ENCODE data around the gene FIBIN.
"Not testable (repeated sequence)": the region's sequence is repeated elsewhere in the genome, so short reads cannot be mapped to it uniquely, and the experiment has no call there.

FIBIN gene

GRCh38 chr11:26983645-26984044, 10.3 kb upstream of the FIBIN start:
- no peak for DNase-seq

- no peak for DNase-seq
Observed at GRCh38 chr11:26985470-26985869, 8.4 kb upstream of the FIBIN start.

GRCh38 chr11:26985943-26986342, 8.0 kb upstream of the FIBIN start:
- DNase-seq = no peak

- DNase-seq = no peak
Observed at GRCh38 chr11:26987272-26987671, 6.6 kb upstream of the FIBIN start.

- DNase-seq = no peak
Observed at GRCh38 chr11:26987731-26988130, 6.2 kb upstream of the FIBIN start.

- DNase-seq = no peak
Observed at GRCh38 chr11:26992031-26992541, 1.8 kb upstream of the FIBIN start.

GRCh38 chr11:26994631-26995095, 751 bp downstream of the FIBIN start:
- DNase-seq = no peak

GRCh38 chr11:26995701-26996460, 2.0 kb downstream of the FIBIN start:
- no peak for DNase-seq

GRCh38 chr11:26997378-26997777, 3.5 kb downstream of the FIBIN start:
- no peak for DNase-seq

GRCh38 chr11:27001136-27001730, 7.3 kb downstream of the FIBIN start:
- not testable (repeated sequence) for DNase-seq

- DNase-seq = no peak
Observed at GRCh38 chr11:27002431-27002830, 8.5 kb downstream of the FIBIN start.

GRCh38 chr11:27002838-27003237, 8.9 kb downstream of the FIBIN start:
- DNase-seq = no peak

GRCh38 chr11:27004103-27004502, 10.2 kb downstream of the FIBIN start:
- DNase-seq = no peak

- DNase-seq = no peak
Observed at GRCh38 chr11:27008811-27009535, 15.1 kb downstream of the FIBIN start.

GRCh38 chr11:27011560-27012233, 17.8 kb downstream of the FIBIN start:
- no peak for DNase-seq

GRCh38 chr11:27012234-27012921, 18.5 kb downstream of the FIBIN start:
- DNase-seq = no peak

- no peak for DNase-seq
Observed at GRCh38 chr11:27013781-27014361, 20.0 kb downstream of the FIBIN start.

GRCh38 chr11:27018902-27019529, 25.1 kb downstream of the FIBIN start:
- no peak for DNase-seq

GRCh38 chr11:27020751-27021150, 26.8 kb downstream of the FIBIN start:
- DNase-seq = no peak

- no peak for DNase-seq
Observed at GRCh38 chr11:27022659-27023251, 28.8 kb downstream of the FIBIN start.

- DNase-seq = no peak
Observed at GRCh38 chr11:27024865-27025264, 31.0 kb downstream of the FIBIN start.

Data from suppressor macrophage treated with lipopolysaccharide for 4 hours (primary cell).